Measurements from ENCODE around the gene TTC39B. TPM values are rescaled to one million over a fixed set of nuclear protein-coding genes. Genes with fewer than 3 reads are reported as not detected.

TTC39B gene
- total and polyA plus RNA-seq, 2 donors (not counting 3 experiments of a cell fraction or from before 2014, with no cell fraction given): 1.0 to 5.4 TPM

- FAIRE-seq (no peak), DNase-seq (ENCODE audit: low read depth, low spot score) (no peak)
- Histone ChIP-seq H3K9me3 (replicated peaks; ENCODE audit: control insufficient read depth, insufficient read depth, low read length) (no peaks in the 10 kb centered on the region), H3K4me3 (replicated peaks in 1 of 3; ENCODE audit: insufficient read depth in 1 of 3, low read depth in 1 of 3, low read length in 3 of 3) (no peak overlapping the region), H3K4me2 (ENCODE audit: insufficient read depth, low read length) (no peak overlapping the region), H2AFZ (ENCODE audit: low read depth, low read length) (no peak overlapping the region), H3K79me2 (ENCODE audit: control insufficient read depth, insufficient read depth, low read length) (no peaks in the 10 kb centered on the region), H3K9me1 (replicated peaks; ENCODE audit: control insufficient read depth, extremely low read depth, insufficient read depth, low read length) (no peaks in the 10 kb centered on the region), H3K27ac (ENCODE audit: insufficient read depth, low read depth, low read length) (no peak overlapping the region), H3K9ac (replicated peaks; ENCODE audit: extremely low read depth, insufficient read depth, low read length) (no peak overlapping the region), H3K27me3 (ENCODE audit: control insufficient read depth in 2 of 2, insufficient read depth in 2 of 2, low read length in 2 of 2) (no peaks in the 10 kb centered on the region), H3K36me3 (ENCODE audit: control insufficient read depth in 2 of 2, extremely low read depth in 1 of 2, insufficient read depth in 2 of 2, low read length in 2 of 2) (no peaks in the 10 kb centered on the region), H3K4me1 (ENCODE audit: control insufficient read depth, extremely low read depth, insufficient read depth, low read length) (no peaks in the 10 kb centered on the region), H4K20me1 (replicated peaks; ENCODE audit: control insufficient read depth, extremely low read depth, insufficient read depth, low read length) (no peaks in the 10 kb centered on the region)
- POLR2A ChIA-PET: no interaction called here
- intact Hi-C loops (cut with micrococcal nuclease) (no loop called here), dilution Hi-C loops (cut with MboI; ENCODE audit: extremely low pct_ligation_motif_present, low sequenced_read_pairs) (no loop called here)
- BruUV-seq (replicated peaks): no TSS peak
- TF ChIP-seq POLR2AphosphoS5 (IDR thresholded peaks at IDR 0.05; ENCODE audit: insufficient read depth, low read depth, low read length) (no peak), MYC (IDR thresholded peaks at IDR 0.05; ENCODE audit: low read depth, low read length) (no peak), EZH2 (IDR thresholded peaks at IDR 0.05; ENCODE audit: borderline replicate concordance, low read depth, low read length, severe bottlenecking) (no peak), JUN (IDR thresholded peaks at IDR 0.05; ENCODE audit: borderline replicate concordance, insufficient read depth, insufficient read length, low read depth) (no peak), FOS (IDR thresholded peaks at IDR 0.05; ENCODE audit: borderline replicate concordance, insufficient read depth, low read length) (no peak), POLR2A (IDR thresholded peaks at IDR 0.05; ENCODE audit: low read depth, low read length) (no peak), GATA2 (IDR thresholded peaks at IDR 0.05; ENCODE audit: insufficient read depth, insufficient read length, low read depth, low read length) (no peak)
- TF ChIP-seq, protein P1, sequence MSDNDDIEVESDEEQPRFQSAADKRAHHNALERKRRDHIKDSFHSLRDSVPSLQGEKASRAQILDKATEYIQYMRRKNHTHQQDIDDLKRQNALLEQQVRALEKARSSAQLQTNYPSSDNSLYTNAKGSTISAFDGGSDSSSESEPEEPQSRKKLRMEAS (IDR thresholded peaks at IDR 0.05; ENCODE audit: insufficient read depth, insufficient read length): no peak
- TF ChIP-seq, protein P2, sequence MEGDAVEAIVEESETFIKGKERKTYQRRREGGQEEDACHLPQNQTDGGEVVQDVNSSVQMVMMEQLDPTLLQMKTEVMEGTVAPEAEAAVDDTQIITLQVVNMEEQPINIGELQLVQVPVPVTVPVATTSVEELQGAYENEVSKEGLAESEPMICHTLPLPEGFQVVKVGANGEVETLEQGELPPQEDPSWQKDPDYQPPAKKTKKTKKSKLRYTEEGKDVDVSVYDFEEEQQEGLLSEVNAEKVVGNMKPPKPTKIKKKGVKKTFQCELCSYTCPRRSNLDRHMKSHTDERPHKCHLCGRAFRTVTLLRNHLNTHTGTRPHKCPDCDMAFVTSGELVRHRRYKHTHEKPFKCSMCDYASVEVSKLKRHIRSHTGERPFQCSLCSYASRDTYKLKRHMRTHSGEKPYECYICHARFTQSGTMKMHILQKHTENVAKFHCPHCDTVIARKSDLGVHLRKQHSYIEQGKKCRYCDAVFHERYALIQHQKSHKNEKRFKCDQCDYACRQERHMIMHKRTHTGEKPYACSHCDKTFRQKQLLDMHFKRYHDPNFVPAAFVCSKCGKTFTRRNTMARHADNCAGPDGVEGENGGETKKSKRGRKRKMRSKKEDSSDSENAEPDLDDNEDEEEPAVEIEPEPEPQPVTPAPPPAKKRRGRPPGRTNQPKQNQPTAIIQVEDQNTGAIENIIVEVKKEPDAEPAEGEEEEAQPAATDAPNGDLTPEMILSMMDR (IDR thresholded peaks at IDR 0.05; ENCODE audit: extremely low read depth in 1 of 2, insufficient read depth in 1 of 2, low read depth in 1 of 2, low read length in 2 of 2): no peak
- CTCF ChIA-PET: no interaction called here
These were observed 77.6 kb downstream of the TTC39B start for GRCh38 chr9:15229409-15229808.

Measured in endothelial cell of umbilical vein (primary cell).